ENCODE data around the gene ZNF365. TPM values are rescaled to one million over a fixed set of nuclear protein-coding genes. Genes with fewer than 3 reads are reported as not detected.

ZNF365 gene
- total RNA-seq, 1 donor from 2014 or later, result 0.63 TPM

GRCh38 chr10:62333135-62333889 is 40.9 kb upstream of the ZNF365 start:
- DNase-seq (ENCODE audit: extremely low spot score, unreplicated experiment), result no peak
- Mint-ChIP-seq H3K27ac (no peak overlapping the region), H3K9me3 (peaks cover 10% of the 10 kb centered on the region), H3K27me3 (peaks cover under 1% of the 10 kb centered on the region), H3K36me3 (no peaks in the 10 kb centered on the region), H3K4me3 (no peak overlapping the region), H3K4me1 (ENCODE audit: unreplicated experiment) (no peaks in the 10 kb centered on the region)
- TF ChIP-seq CTCF (conservative IDR thresholded peaks at IDR 0.05), result no peak

- Mint-ChIP-seq H3K36me3 (no peaks in the 10 kb centered on the region), H3K4me3 (no peak overlapping the region), H3K27me3 (no peaks in the 10 kb centered on the region), H3K4me1 (ENCODE audit: unreplicated experiment) (no peaks in the 10 kb centered on the region), H3K27ac (no peak overlapping the region), H3K9me3 (peaks cover 10% of the 10 kb centered on the region)
- no peak for TF ChIP-seq CTCF (conservative IDR thresholded peaks at IDR 0.05)
- DNase-seq (ENCODE audit: extremely low spot score, unreplicated experiment), result no peak
These were observed 40.0 kb upstream of the ZNF365 start for GRCh38 chr10:62333988-62334682.

- Mint-ChIP-seq H3K27ac (no peak overlapping the region), H3K36me3 (no peaks in the 10 kb centered on the region), H3K9me3 (peaks cover 12% of the 10 kb centered on the region), H3K4me1 (ENCODE audit: unreplicated experiment) (no peaks in the 10 kb centered on the region), H3K4me3 (no peak overlapping the region), H3K27me3 (no peaks in the 10 kb centered on the region)
- no peak for DNase-seq (ENCODE audit: extremely low spot score, unreplicated experiment)
- no peak for TF ChIP-seq CTCF (conservative IDR thresholded peaks at IDR 0.05)
These were observed 38.8 kb upstream of the ZNF365 start for GRCh38 chr10:62335326-62335725.

GRCh38 chr10:62336404-62336803 is 37.8 kb upstream of the ZNF365 start:
- no peak for DNase-seq (ENCODE audit: extremely low spot score, unreplicated experiment)
- no peaks in the 10 kb centered on the region for H3K27me3 Mint-ChIP-seq
- no peaks in the 10 kb centered on the region for H3K36me3 Mint-ChIP-seq
- no peak overlapping the region for H3K4me3 Mint-ChIP-seq
- H3K27ac Mint-ChIP-seq, result no peak overlapping the region
- TF ChIP-seq CTCF (conservative IDR thresholded peaks at IDR 0.05), result no peak
- no peaks in the 10 kb centered on the region for H3K4me1 Mint-ChIP-seq (ENCODE audit: unreplicated experiment)
- peaks cover 13% of the 10 kb centered on the region for H3K9me3 Mint-ChIP-seq

GRCh38 chr10:62341419-62341818 is 32.8 kb upstream of the ZNF365 start:
- no peaks in the 10 kb centered on the region for H3K27me3 Mint-ChIP-seq
- no peak overlapping the region for H3K4me3 Mint-ChIP-seq
- H3K36me3 Mint-ChIP-seq, result peaks cover 4% of the 10 kb centered on the region
- H3K9me3 Mint-ChIP-seq, result peaks cover 9% of the 10 kb centered on the region
- no peaks in the 10 kb centered on the region for H3K4me1 Mint-ChIP-seq (ENCODE audit: unreplicated experiment)
- H3K27ac Mint-ChIP-seq, result no peak overlapping the region
- DNase-seq (ENCODE audit: extremely low spot score, unreplicated experiment), result no peak
- no peak for TF ChIP-seq CTCF (conservative IDR thresholded peaks at IDR 0.05)

Measured in type B pancreatic cell (in vitro differentiated cells).